ENCODE measurements around the gene SGPP1. TPM values are rescaled to one million over a fixed set of nuclear protein-coding genes. Genes with fewer than 3 reads are reported as not detected.
"Not testable (repeated sequence)": the region's sequence is repeated elsewhere in the genome, so short reads cannot be mapped to it uniquely, and the experiment has no call there.

Gene SGPP1
- total RNA-seq (2014; rRNA removed) = 28.3 and 30.1 TPM in 2 replicates
- polyA plus RNA-seq (2012) = 6.6 TPM

GRCh38 chr14:63727736-63728728 is at the start of gene SGPP1:
Gene SGPP1, minus strand, starts transcription at chr14:63728065. Its CDS starts 121 bp downstream, at chr14:63727944.
- DNase-seq (ENCODE audit: low read depth) = peak; percentile 66

GRCh38 chr14:63777024-63777423 is 49.2 kb upstream of the SGPP1 start:
- DNase-seq (ENCODE audit: low read depth) = peak; percentile 54

- no peak for DNase-seq (ENCODE audit: low read depth)
These were observed 45.6 kb upstream of the SGPP1 start for GRCh38 chr14:63773504-63773903.

GRCh38 chr14:63770187-63770807 is 42.4 kb upstream of the SGPP1 start:
- peak; percentile 53 for DNase-seq (ENCODE audit: low read depth)

GRCh38 chr14:63766611-63767010 is 38.7 kb upstream of the SGPP1 start:
- no peak for DNase-seq (ENCODE audit: low read depth)

GRCh38 chr14:63764620-63765139 is 36.8 kb upstream of the SGPP1 start:
- no peak for DNase-seq (ENCODE audit: low read depth)

- DNase-seq (ENCODE audit: low read depth) = peak; percentile 32
These were observed 36.2 kb upstream of the SGPP1 start for GRCh38 chr14:63764103-63764502.

GRCh38 chr14:63761351-63762117 is 33.7 kb upstream of the SGPP1 start:
- DNase-seq (ENCODE audit: low read depth) = no peak

GRCh38 chr14:63760014-63760413 is 32.1 kb upstream of the SGPP1 start:
- DNase-seq (ENCODE audit: low read depth) = no peak

- peak; percentile 38 for DNase-seq (ENCODE audit: low read depth)
These were observed 31.6 kb upstream of the SGPP1 start for GRCh38 chr14:63759456-63759855.

GRCh38 chr14:63757211-63757610 is 29.3 kb upstream of the SGPP1 start:
- no peak for DNase-seq (ENCODE audit: low read depth)

GRCh38 chr14:63752449-63753169 is 24.7 kb upstream of the SGPP1 start:
- peak; percentile 92 for DNase-seq (ENCODE audit: low read depth)

GRCh38 chr14:63751076-63751475 is 23.2 kb upstream of the SGPP1 start:
- not testable (repeated sequence) for DNase-seq (ENCODE audit: low read depth)

GRCh38 chr14:63747846-63748245 is 20.0 kb upstream of the SGPP1 start:
- no peak for DNase-seq (ENCODE audit: low read depth)

- no peak for DNase-seq (ENCODE audit: low read depth)
These were observed 18.1 kb upstream of the SGPP1 start for GRCh38 chr14:63745858-63746425.

GRCh38 chr14:63745272-63745671 is 17.4 kb upstream of the SGPP1 start:
- no peak for DNase-seq (ENCODE audit: low read depth)

GRCh38 chr14:63737582-63738006 is 9.7 kb upstream of the SGPP1 start:
- no peak for DNase-seq (ENCODE audit: low read depth)

GRCh38 chr14:63735720-63736119 is 7.9 kb upstream of the SGPP1 start:
- no peak for DNase-seq (ENCODE audit: low read depth)

- no peak for DNase-seq (ENCODE audit: low read depth)
These were observed 2.8 kb upstream of the SGPP1 start for GRCh38 chr14:63730659-63731058.

- DNase-seq (ENCODE audit: low read depth) = peak; percentile 26
These were observed 582 bp downstream of the SGPP1 start for GRCh38 chr14:63727231-63727735.
